ENCODE results near the gene CYREN. TPM values are rescaled to one million over a fixed set of nuclear protein-coding genes. Genes with fewer than 3 reads are reported as not detected.

Gene CYREN
- total RNA-seq, 1 experiment from 2014 or later, result 79.0 TPM

Other genes starting within 250 kb of the CYREN start
- gene AGBL3, start 184.2 kb downstream of the CYREN start, total RNA-seq (2014; rRNA removed), result 0.38 and 1.0 TPM in 2 replicates
- 3.4 and 5.0 TPM in 2 replicates for gene TMEM140, start 22.6 kb downstream of the CYREN start, total RNA-seq (2014; rRNA removed)
- gene WDR91, start 40.8 kb upstream of the CYREN start, total RNA-seq (2014; rRNA removed), result 6.4 and 6.9 TPM in 2 replicates
- not detected in 2 replicates for gene STRA8, start 63.1 kb upstream of the CYREN start, total RNA-seq (2014; rRNA removed)